ENCODE data around the gene BORCS8.

BORCS8 gene

DNA sequence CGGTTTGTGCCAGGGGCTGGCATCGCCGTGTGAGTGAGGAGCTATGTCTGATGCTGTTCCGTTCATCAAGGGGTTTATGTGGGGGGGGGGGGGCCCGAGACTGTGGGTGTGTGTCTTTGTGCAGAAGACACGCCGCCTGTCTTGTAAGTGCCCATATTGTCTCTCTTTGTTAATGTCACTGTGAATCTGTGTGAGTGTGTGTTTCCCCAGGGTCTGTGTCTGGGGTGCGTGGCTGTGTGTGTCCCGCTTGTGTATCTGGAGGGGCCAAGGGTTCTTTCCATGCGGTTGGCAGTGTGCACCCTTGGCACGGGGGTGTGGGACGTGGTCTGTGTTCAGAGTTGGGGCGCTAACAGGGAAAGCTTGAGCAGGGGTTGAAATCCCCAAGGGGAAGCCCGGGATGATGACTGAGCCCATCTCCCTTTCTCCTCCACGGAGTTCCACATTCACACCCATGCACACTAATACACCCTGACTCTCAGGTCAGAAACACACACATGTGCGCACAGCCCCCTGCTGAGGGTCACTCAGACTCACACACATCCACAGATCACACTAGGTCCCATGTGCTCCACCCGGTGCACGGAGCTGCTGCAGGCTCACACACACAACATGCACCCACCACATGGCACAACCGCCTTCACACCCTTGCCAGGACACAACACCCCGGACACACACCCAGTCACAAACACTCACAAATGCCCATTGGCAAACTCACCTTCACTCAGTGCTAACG is 21.6 kb upstream of the BORCS8 start:
- DNase-seq, result no peak

DNA sequence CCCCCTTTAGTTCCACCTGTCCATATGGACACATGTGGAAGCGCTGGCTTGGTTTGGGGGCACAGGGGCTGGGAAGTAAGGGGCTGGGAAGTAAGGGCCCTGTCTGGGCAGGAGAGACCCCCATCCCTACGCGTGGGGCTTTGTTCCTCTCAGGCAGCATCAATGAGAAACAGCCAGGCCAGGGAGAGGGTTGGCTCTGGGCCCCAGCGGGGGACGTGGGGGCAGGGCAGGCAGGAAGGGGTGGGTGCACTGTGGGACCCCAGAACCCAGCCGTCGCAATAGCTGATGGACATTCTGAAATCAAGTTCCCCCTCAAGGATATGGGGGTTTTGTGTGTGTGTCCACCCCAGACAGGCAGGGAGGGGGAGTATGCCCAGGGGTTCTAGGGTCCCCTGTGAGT is 21.0 kb upstream of the BORCS8 start:
- DNase-seq, result no peak

DNA sequence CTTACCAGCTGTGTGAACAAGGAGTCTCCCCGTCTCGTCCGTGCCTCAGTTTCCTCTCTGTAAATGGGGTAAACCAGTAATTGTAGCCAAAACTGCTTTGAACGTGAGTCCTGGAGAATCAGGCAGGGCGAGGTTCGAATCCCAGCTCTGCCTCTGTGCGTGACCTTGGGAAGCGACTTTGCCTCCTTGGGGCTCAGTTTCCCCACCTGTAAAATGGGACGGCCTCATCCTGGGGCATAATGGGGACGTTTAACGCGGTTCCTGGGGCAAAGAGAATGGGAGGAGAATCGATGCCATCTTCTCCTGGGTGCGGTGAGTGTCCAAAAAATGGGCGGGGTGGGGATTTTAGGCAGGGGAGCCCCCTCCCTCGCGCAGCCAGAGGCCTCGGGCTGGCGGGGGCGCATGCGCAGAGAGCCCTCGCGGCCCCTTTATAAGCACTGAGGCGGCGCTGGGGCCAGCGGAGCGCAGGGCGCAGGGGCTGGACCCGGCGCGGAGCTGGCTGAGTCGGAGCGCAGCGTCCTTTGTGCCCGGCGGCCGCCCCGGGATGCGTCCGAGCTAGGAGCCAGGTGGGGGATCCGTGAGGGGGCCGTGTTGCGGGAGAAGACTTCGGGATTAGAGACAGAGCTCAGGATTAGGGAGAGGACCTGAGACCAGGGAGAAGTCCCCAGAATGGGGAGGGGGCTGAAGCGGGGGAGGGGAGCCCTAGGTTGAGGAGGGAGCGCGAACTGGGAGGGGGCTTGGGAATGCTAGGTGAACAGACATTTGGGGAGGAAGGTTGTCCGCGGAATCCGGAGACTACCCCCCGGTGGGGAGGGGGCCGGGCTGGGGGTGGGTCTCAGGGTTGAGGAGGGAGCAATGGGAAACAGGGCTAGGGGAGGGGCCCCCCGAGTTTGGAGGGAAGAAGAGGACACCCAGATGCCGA is 19.8 kb upstream of the BORCS8 start, which contains the start of gene NCAN:
Gene NCAN (plus strand): TSS at position 460 of the 922 bp plus-strand sequence. CDS start 4,996 bp downstream, outside the sequence.
- DNase-seq, result peak; percentile 71

DNA sequence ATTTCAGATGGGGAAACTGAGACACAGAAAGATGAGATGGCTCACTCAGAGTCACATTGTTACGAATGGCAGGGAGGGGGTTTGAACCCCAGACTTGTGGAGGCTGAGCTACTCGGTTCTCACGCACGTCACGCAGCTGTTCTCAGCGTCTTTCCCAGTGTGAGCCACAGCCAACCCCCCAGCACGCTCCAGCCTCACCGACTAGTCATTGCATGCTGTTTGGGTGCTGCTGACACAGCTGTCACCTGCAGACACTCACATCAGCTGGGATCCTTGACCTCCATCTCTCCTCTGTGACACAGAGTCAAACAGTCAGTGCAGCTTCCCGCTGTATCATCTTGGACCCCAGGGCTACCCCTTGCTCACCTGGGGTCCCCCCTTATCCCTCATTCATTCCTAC is 17.4 kb upstream of the BORCS8 start:
- peak; percentile 61 for DNase-seq

DNA sequence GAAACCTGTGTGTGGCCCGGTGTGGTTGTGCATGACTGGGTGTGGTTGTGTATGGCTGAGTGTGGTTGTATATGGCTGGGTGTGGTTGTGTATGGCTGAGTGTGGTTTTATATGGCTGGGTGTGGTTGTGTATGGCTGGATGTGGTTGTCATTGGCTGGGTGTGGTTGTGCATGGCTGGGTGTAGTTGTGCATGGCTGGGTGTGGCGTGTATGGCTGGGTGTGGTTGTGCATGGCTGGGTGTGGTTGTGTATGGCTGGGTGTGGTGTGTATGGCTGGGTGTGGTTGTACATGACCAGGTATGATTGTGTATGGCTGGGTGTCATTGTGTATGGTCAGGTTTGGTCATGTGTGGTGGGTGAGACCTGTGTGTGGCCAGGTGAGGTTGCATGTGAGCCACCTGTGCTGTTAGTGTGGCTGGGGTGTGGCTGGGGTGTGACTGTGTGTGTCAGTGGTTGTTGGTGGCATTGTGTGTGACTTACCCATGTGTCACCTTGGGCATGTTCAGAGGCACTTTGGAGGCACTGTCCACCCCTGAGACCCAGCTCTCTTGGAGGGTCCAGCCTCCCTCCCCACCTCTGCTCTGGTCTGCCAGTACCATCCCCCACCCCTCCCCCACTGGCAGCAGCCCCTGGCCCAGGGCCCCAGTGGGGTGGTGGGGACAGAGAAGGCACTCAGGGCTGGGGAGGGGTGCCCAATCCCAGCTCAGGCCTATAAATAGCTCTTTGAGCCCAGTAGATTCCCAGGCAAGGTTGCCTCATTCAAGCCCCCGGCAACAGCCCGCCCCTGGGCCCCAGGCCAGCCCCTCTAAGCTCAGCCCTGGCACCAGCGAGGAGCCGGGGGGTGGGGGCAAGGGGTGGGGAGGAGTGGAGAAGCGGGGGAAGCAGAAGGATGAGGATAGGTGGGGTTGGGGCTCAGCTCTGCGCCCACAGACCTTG is 16.0 kb upstream of the BORCS8 start:
- no peak for DNase-seq

DNA sequence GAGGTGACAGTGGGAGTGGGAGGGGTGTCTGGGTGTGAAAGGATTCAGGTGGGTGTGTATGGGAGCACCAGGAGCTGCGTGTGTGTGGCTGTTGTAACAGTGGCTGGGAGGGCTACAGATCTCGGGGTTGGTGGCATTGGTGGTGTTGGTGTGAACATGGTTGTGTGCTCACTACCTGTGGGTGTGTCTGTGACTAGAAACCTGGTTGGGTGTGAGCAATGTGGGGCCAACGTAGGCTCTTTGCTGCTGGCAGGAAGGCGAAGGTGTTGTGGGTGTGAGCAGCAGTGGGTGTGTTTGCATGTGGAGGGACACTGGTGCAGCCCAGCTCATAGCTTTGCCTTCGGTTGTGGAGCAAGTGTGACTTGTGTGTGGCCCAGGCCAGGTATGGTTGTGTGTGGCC is 15.0 kb upstream of the BORCS8 start:
- no peak for DNase-seq

DNA sequence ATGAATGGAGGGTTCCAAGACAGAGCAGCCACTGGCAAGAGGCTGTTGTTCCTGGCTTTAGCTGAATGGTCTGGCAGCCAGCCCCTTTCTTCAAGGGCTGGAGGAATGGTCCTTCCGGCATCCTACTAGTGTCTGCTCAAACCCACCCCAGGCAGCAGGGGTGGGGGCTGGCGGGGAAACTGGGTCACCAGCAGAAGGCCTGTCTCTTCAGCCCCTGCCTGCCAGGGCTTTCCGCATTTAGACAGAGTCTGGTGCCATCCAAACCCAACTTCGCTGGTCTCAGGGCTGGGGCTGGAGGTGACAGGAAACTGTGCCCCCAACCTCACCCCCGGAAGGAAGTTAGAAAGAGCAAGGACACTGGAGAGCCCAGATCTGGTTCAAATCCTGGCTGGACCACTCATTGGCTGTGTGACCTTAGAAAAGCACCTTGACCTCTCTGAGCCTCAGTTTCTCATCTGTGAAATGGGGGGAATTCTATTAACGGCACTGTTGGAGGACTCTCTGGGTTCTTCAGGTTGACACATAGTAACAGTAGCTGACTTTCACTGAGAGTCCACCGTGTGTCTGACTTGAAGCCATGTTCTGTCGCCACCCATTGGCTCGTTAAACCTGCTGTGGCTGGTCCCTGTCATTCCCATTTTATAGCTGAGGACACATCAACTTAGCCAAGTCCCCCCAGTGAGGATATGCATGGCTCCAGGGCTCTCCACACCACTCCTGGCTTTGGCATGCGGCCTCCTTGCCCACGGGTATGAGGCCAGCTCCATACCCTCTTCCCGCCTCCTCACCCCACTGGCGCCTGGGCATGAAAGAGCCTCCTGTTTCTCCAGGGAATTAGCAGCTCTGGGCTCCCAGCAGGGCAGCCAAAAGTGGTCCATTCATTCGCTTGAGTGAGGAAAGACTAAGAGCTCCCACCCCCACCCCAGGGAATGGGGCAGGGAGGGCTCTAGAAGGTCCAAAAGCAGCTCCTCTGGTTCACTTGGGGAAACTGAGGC is 13.8 kb upstream of the BORCS8 start:
- no peak for DNase-seq

DNA sequence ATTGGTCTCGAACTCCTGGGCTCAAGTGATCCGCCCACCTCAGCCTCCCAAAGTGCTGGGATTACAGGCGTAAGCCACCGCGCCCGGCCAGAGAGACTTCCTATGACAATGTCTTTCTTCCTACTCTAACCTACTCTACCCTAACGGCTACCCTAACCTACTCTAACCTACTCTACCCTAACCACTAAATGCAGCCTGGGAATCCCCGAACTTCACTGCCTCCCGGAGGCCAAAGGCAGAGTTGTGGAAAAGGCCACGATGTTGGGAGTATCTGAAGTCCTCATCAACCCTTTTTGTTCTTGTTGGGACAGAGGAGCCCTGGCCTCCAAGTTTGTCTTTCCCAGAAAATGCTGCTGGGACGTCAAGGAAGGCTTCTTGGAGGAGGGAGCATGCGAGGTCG is 12.2 kb upstream of the BORCS8 start:
- DNase-seq, result no peak

DNA sequence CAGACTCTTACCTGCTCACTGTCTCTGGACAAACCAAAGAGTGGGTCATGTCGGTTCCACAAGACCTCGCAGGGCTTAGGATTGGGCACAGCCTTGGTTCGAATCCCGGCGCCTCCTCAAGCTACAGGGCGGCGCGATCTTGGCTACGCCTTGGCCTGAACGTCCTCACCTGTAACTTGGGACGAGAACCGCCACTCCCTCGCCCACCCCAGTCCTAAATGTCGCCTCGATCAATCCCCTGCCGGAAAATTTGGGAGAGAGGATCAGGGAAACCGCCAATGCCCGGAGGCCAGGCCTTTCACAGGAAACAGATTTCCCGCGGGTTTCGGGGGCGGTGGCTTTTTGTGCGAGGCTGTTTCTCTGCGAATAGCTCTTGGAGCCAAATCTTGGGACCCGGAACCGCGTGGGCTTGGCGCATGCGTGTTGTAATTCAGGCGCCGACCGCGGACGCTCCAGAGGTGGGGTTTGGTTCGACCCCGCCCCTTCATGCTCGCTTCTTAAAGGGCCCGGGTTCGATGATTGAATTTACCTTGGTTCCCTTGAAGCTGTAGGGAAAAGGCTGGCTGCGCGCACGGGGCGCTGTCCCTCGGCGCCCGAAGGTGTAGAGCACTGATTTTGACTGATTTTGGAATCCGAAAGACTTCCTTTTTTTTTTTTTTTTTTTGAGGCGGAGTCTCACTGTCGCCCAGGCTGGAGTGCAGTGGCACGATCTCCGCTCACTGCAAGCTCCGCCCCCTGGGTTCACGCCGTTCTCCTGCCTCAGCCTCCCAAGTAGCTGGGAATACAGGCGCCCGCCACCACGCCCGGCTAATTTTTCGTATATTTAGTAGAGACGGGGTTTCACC is 11.3 kb upstream of the BORCS8 start, which contains the start of gene NR2C2AP:
Gene NR2C2AP (minus strand): TSS at position 403 of the 845 bp plus-strand sequence. CDS start 354 bp downstream, at position 49.
- DNase-seq, result peak; percentile 99

DNA sequence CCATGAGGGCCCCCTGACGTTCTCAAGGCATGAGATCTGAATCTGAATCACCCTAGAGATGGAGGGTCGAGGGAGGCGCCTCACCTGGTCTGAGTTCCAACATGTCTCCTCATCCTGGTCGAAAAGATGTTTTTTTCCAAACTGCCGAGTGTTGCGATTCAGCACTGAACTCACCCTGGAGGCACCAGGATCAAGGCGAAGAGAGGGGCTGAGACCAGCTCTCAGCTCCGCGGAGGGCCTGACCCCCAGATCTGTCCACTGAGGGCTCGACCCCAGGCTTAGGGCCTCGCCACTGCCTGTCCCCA is 10.7 kb upstream of the BORCS8 start:
- DNase-seq, result no peak

DNA sequence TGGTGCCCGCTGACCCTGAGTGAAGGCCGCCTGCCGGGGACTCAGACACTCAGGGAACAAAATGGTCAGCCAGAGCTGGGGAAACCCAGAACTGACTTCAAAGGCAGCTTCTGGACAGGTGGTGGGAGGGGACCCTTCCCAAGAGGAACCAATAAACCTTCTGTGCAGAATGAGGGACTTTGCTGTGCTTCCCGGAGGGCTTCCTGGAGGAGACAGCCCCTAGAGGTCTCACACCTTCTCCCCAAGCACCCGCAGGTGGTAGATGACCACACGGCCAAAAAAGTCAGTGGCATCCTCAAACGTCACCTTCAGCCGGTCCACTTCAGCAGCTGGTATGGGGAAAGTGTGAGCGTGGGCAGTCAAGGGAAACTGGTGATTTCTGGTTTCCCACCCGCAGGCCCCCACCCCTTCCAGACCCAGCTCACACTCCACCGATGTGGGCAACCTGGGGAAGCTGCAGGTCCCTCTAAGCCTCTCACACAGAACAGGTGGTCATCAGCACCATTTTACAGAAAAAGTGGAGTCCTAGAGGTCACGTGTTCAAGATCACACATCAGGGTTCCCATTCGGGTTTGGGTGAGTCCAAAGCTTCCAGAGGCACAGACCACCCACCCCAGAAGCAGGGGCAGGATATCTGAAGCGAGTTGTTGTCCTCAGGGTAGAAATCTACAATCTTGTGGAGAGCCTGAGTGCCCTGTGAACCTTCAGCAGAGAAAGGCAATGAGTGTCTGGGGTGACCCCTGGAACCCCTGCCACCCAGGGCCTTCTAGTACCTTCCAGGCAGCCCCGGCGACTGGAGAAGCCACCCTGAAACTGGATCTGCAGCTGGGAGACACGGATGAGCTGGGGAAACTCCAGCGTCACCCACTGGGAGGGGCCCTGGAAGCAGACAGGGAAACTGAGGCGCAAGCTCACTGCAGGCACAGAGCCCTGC is 10.0 kb upstream of the BORCS8 start:
- no peak for DNase-seq

DNA sequence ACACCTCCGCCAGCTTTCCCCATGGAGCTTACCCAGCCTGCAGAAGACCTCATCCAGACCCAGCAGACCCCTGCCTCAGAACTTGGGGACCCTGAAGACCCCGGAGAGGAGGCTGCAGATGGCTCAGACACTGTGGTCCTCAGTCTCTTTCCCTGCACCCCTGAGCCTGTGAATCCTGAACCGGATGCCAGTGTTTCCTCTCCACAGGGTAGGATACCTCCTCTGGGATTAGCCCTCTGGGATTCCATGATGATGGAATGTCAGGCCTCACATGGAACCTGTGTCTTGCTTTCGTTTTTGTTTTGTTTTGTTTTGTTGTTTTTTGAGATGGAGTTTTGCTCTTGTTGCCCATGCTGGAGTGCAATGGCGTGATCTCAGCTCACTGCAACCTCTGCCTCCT is 2.0 kb upstream of the BORCS8 start:
- no peak for DNase-seq

DNA sequence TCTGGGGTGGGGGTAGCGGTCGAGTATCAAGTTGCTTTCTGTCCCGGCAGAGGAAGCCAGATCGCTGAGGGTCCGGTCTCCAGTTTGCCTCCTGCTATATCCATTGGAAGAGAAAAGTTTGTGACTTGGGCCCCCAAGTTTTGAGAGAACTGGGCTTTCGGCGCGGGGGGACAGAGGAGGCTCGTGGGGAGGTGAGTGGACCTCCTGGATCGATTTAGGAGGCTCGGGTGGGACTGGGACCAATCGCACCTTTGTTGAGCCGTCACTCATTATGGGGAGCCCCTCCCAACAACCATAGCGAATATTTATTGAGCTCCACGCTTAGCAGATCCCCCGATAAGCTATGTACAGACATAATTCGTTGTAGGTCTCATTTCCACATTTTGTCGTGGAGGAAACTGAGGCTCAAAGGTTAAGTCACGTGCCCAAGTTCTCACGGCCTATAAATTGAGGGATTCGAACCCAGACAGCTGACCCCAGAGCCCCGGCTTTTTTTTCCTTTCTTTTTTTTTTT is 1.0 kb upstream of the BORCS8 start:
- DNase-seq, result no peak

DNA sequence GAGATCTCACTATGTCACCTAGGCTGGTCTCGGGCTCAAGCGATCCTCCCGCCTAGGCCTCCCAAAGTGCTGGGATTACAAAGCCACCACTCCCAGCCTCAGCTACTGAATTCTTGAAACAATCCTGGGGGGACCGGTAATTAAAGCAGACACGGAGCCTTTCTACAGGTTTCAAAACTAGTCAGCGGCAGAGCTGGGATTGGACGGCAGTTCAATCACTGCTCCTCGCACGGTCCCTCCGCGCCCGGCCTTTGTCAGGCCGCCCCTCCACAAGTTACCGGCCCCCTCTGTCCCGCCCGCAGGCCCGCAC is 229 bp downstream of the BORCS8 start:
- DNase-seq, result no peak

DNA sequence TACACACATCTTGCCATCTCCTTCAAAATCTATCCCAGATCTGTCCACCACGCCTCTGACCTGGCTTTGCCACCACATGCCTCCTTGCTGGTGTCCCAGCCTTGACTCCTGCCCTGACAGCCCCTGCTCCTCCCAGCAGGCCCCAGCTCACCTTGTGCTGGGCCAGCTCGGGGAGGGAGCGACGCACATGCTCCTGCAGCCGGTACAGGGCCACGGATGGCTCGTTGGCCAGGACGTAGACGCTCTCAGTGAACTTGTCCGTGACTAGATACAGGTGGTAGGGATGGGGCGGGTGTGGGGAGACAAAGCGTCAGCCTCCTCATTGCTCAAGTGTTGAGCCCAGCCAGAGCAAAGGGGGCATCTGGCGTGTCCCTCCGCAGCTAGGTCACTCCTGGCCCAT is 5.2 kb downstream of the BORCS8 start:
- no peak for DNase-seq

DNA sequence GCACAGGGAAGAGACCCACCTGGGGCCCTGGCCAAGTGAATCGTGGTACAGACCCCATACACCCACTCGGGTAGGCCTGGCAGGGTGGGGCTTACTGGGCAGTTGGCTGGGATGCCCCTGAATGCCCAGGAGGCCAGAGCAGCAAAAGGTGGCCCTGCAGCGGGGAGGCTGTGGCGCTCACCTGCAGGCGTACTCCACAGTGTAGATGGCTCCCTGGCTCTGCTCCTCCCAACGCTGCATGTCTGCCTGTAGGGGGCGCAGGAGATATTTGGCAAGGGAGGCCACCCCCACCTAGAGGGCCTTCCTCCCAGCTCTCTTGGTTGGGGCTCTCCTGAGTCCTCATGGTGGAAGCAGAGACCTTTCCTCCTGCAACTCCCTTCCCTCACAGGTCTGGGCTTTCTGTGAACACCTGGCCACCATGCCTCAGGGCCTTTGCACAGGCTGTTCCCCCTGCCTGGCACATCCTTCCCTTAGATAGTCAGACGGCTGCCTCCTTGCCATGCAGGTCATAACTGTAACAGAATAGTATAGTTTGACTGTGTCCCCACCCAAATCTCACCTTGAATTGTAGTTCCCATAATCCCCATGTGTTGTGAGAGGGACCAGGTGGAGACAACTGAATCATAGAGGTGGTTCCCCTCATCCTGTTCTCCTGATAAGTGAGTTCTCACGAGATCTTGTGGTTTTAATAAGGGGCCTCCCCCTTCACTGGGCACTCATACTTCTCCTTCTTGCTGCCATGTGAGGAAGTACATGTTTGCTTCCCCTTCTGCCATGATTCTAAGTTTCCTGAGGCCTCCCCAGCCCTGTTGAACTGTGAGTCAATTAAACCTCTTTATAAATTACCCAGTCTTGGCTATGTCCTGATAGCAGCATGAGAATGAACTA is 5.9 kb downstream of the BORCS8 start:
- peak; percentile 90 for DNase-seq

DNA sequence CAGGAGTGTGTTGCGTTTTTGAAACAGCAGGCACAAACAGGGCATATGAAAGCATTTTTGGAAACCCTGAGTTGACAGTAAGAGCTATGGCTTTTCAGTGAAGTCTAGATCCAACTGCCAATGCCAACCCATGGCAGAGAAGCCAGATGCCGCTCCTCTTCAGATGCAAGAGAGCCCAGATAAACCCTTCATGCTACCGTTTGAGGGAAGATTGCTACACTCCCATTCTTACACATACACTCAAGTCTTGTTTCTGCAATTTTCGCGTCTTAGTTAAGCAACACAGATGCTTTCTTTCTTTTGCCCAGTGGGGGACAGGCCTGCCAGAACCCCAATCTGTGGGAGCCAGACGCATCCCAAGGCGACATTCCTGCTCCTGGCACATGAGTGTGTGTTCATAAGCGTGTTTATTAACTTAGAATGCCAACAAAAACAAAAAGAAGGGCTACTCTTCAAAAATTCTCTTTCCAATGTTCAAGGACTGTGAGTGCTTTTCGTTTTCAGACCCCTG is 10.4 kb downstream of the BORCS8 start:
- DNase-seq, result no peak

Data from NCI-H82 (cell line).